ENCODE measurements around the gene DLGAP1. TPM values are rescaled to one million over a fixed set of nuclear protein-coding genes. Genes with fewer than 3 reads are reported as not detected.

Gene DLGAP1
- total RNA-seq, 1 donor from 2014 or later, result 3.7 TPM

- Mint-ChIP-seq H3K27me3 (no peaks in the 10 kb centered on the region), H3K27ac (peak overlapping the region; percentile 50), H3K4me1 (ENCODE audit: unreplicated experiment) (peaks cover 34% of the 10 kb centered on the region), H3K36me3 (peaks cover 4% of the 10 kb centered on the region), H3K4me3 (no peak overlapping the region), H3K9me3 (no peaks in the 10 kb centered on the region)
- DNase-seq (ENCODE audit: extremely low spot score, unreplicated experiment), result no peak
- TF ChIP-seq CTCF (conservative IDR thresholded peaks at IDR 0.05), result no peak
Observed at GRCh38 chr18:3529601-3530000, 925.5 kb downstream of the DLGAP1 start.

- Mint-ChIP-seq H3K4me3 (no peak overlapping the region), H3K36me3 (peaks cover 4% of the 10 kb centered on the region), H3K27ac (no peak overlapping the region), H3K9me3 (no peaks in the 10 kb centered on the region), H3K27me3 (no peaks in the 10 kb centered on the region), H3K4me1 (ENCODE audit: unreplicated experiment) (peaks cover 34% of the 10 kb centered on the region)
- DNase-seq (ENCODE audit: extremely low spot score, unreplicated experiment), result no peak
- TF ChIP-seq CTCF (conservative IDR thresholded peaks at IDR 0.05), result no peak
Observed at GRCh38 chr18:3529077-3529476, 926.0 kb downstream of the DLGAP1 start.

- no peaks in the 10 kb centered on the region for H3K36me3 Mint-ChIP-seq
- H3K9me3 Mint-ChIP-seq, result no peaks in the 10 kb centered on the region
- no peak for TF ChIP-seq CTCF (conservative IDR thresholded peaks at IDR 0.05)
- no peak for DNase-seq (ENCODE audit: extremely low spot score, unreplicated experiment)
- H3K4me1 Mint-ChIP-seq (ENCODE audit: unreplicated experiment), result peaks cover 34% of the 10 kb centered on the region
- peak overlapping the region; percentile 23 for H3K27ac Mint-ChIP-seq
- H3K27me3 Mint-ChIP-seq, result no peaks in the 10 kb centered on the region
- no peak overlapping the region for H3K4me3 Mint-ChIP-seq
Observed at GRCh38 chr18:3528231-3528630, 926.9 kb downstream of the DLGAP1 start.

GRCh38 chr18:3526421-3527354, 928.4 kb downstream of the DLGAP1 start:
- H3K4me1 Mint-ChIP-seq (ENCODE audit: unreplicated experiment), result peaks cover 34% of the 10 kb centered on the region
- DNase-seq (ENCODE audit: extremely low spot score, unreplicated experiment), result no peak
- H3K27me3 Mint-ChIP-seq, result peaks cover under 1% of the 10 kb centered on the region
- peak overlapping the region; percentile 42 for H3K4me3 Mint-ChIP-seq
- TF ChIP-seq CTCF (conservative IDR thresholded peaks at IDR 0.05), result no peak
- H3K9me3 Mint-ChIP-seq, result no peaks in the 10 kb centered on the region
- H3K36me3 Mint-ChIP-seq, result no peaks in the 10 kb centered on the region
- peak overlapping the region; percentile 43 for H3K27ac Mint-ChIP-seq

GRCh38 chr18:3525870-3526420, 929.2 kb downstream of the DLGAP1 start:
- Mint-ChIP-seq H3K27ac (peak overlapping the region; percentile 43), H3K27me3 (peaks cover 4% of the 10 kb centered on the region), H3K4me3 (no peak overlapping the region), H3K4me1 (ENCODE audit: unreplicated experiment) (peaks cover 36% of the 10 kb centered on the region), H3K9me3 (no peaks in the 10 kb centered on the region), H3K36me3 (no peaks in the 10 kb centered on the region)
- TF ChIP-seq CTCF (conservative IDR thresholded peaks at IDR 0.05), result no peak
- DNase-seq (ENCODE audit: extremely low spot score, unreplicated experiment), result no peak

All from type B pancreatic cell (in vitro differentiated cells).